Measurements from ENCODE around the gene SNX32.

The SNX32 gene

DNA sequence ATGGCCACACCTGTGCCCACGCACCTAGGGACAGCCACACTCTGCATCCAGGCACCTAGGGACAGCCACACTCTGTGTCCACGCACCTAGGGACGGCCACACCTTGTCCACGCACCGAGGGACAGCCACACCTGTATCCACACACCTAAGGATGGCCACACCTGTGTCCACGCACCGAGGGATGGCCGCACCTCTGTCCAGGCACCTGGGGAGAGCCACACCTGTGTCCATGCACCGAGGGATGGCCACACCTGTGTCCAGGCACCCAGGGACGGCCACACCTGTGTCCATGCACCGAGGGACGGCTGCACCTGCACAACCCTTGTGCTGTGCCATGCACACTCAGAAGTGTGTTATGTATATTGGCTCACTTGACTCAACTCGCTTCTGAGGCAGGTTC is 36.1 kb upstream of the SNX32 start:
- DNase-seq: no peak

- DNase-seq: no peak
Measured at GRCh38 chr11:65798882-65799281, 34.9 kb upstream of the SNX32 start.

DNA sequence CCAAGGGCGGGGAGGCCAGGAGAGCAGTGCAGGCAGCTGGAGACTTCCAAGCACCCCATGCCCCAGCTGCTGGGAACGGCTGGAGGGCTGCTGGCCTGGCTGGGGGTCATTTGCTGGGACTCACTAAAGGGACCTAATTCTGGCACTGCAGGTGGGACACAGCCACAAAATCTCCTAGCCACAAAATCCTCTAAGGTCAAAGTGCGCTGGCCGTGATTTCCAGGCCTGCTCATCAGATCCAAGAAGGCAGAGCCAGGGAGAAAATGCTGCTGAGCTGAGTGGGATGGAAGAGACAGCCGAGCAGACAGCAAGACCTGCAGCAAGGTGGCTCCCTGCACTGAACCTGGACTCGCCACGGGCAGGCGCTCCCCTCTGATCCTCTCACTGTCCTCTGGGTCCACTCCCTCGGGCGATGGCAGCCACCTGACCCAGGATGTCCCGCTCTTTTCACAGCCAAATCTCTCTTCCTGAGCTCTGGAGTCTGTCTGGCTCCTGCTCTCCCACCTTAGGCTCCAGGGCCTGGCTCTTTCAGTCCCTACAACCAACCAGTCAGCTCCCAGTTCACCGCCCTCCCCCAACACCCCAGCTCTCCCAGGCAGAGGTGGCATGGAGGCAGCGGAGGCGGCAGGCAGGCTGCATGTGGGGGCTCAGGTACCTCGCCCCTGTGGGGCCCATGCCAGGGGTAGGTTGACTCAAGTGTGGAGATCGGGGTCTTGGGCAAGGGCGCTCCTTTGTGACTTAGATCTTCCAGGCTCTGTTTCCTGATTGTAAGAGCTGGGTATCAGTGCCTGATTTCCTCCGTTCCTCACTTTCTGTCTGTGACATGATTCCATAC is 32.4 kb upstream of the SNX32 start:
- no peak for DNase-seq

- no peak for DNase-seq
Measured at GRCh38 chr11:65802841-65803240, 30.9 kb upstream of the SNX32 start.

DNA sequence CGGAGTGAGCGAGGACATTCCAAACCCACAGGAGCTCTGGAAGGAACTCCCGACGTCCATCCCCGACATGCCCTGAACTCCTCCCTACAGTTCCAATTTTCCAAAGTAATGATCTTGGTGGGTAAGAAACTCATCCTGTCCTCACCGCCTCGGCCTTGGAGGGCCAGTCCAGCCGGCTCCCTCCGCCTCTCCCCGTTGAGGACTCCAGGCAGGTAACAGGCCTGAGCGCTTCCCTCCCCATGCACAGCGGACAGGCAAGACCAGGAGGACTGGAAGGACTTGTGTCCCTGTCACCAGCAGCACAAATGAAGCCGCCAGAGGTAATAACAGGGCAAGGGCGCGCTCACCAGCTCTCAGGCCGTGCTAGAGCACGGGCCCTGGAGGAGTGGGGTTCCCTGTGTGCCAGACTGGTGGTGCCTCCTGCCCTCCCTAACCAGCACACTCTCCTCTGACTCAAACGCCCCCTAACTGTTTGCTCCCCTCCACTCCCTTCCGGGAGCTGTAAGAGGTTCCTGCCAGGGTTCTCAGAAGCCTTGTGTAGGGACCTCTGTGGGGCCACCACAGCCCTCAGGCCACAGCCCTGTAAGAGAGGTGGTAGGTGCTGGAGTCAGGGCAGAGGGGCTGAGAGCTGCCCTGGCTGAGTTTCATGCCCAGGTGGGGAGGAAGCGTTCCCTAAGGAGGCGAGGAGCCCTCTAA is 29.8 kb upstream of the SNX32 start:
- DNase-seq: no peak

GRCh38 chr11:65806979-65807378 is 26.8 kb upstream of the SNX32 start:
- DNase-seq: no peak

DNA sequence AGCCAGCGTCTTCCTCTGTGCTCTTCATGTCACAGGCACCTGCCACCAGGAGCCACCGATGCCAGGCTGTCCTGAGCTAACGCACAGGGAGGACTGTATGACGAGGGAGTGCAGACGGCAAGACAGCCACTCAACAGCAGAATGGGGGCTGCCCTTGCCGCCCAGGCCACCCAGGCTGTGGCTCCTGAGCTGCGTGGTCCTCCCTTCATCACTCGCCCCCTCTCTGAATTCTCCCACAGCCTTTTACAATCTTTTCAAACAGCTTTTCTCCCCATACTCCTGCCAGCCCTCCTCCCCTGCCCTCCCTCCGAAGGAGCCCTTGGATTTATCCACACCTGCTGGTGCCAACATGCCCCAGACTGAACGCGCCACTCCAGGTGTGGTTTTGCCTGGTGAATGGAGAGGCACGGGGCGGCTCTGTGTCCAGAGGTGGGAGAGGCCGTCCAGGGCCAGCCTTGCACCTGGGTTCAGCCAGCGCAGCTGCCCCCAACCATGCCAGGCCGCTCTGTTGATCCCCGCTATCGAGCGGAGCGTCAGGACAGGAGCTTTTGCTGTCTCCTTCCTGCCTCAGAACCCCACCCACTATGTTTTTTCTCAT is 24.9 kb upstream of the SNX32 start:
- no peak for DNase-seq

DNA sequence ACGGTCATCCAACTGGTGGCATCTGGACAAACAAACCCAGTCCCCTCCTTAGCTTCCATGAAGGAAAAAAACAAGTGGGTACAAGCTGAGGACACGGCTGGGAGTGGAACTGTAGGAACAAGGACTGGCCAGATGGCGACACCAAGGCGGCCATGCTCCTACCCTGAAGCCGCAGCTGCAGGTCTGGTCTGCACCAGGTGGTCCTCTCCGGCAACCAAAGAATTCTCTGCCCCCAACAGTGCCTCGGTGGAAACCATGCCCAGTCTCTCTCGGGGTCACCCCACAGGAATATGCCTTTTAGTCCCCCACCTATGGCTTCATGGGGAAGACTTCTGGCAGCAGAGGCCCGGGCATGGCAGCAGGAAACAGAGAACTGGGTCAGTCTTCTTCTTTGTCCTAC is 24.3 kb upstream of the SNX32 start:
- no peak for DNase-seq

DNA sequence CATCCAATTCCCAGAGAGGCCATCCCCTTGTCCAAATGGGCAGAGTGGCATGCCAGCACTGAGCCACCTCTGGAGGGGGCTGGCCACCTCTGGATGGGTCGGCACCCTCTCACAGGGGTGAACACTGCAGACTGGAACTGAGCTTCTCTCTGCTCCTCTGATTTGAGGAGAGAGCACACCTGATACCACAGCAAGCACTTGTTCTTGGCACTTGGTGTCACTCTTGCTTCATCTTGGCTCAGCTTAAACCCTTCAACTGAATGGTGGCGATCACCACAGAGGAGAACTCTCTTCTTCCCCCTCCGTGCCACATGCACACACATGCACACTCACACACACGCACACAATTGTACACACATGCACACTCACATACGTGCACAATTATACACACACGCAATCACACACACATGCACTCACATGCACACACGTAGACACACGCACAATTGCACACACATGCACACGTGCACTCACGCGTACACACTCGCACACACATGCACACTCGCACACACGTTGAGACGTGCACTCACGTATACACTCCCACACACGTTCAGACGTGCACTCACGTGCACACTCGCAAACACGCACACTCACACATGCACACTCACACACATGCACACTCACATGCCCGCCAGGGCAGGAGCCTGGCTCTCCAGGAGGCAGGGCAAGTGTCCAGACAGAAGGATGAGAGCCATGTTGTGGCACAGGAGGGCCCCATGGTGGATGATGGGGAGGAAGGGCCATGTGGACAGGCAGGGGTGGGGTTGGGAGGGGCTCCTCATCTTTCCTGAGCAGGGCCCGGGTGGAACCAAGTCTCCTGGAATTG is 23.5 kb upstream of the SNX32 start:
- DNase-seq: no peak

DNA sequence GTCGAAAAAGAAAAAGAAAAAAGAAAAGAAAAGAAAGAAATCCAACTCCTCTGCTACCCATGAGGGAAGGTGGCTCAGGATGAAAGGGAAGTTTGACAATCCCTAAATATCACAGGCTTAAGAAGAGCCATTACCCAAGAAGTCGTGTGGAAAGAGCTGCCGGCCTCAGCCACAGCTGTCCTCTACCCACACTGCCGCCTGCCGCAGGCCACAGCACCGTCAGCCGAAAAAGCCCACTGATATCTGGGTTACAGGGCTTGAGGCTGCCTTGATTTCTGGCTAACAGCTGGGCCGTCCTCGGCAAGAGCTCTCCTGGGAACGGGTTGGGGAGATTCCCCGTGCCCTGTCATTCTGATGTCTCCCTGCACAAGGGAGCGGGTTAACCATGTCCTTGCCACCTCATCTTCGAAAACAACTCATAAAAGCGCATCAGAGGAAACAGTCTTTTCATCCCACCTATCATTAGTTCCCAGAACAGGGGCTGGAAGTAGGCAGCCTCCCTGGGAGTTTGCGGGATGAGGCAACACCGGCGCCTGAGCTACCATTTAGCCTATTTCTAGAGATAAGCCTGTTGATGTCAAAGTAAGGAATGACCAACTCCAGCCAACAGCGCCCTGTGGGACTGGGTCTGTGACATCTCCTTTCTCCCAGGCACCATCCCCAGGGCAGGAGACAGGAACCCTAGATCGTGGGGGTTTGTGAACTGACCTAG is 21.8 kb upstream of the SNX32 start:
- no peak for DNase-seq

- no peak for DNase-seq
Measured at GRCh38 chr11:65814131-65814985, 19.4 kb upstream of the SNX32 start.

DNA sequence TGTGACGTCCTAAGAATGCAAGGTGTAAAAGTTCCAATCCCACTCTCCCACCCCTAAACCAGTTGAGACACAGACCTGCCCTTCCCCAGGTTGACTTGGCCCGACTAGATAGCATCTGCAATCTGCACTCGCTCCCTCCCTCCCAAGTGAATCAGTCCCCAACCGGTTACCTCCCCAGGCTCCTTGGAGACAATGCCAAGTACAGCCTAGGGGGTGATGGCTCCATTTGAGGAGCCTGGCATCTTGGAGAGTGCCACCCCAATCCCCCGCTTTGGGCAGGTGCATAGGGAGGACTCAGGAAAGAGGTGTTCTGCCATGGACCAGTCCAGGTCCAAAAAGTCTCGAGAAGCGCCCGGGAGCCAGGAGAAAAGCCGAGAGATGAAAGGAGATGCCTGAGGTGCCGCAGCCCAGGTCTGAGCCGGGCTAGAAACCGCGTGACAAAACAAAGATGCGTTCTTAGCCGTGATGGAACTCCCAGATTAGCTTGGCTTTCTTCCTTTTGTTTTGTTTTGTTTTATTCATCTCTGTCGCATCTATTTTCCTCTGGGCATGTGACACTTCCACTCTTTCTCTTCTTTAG is 18.7 kb upstream of the SNX32 start:
- no peak for DNase-seq

- no peak for DNase-seq
Measured at GRCh38 chr11:65816696-65817095, 17.1 kb upstream of the SNX32 start.

DNA sequence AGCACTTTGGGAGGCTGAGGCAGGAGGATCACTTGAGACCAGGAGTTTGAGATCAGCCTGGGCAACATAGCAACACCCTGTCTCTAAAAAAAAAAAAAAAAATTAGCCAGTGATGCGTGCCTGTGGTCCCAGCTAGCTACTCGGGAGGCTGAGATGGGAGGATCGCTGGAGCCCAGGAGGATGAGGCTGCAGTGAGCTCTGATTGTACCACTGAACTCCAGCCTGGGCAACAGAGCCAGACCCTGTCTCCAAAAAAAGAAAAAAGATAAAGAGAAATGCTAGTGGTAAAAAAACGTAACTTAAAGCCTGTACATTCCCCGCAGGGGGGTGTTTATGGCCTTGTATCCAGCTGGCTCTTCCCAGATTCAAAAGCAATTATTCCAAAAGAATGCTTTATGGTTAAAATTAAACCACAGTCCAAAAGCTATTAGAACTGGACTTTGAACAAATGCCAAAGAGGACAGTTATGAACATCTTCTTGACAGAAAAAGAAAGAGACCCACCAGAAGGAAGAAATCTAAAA is 16.4 kb upstream of the SNX32 start:
- DNase-seq: no peak

DNA sequence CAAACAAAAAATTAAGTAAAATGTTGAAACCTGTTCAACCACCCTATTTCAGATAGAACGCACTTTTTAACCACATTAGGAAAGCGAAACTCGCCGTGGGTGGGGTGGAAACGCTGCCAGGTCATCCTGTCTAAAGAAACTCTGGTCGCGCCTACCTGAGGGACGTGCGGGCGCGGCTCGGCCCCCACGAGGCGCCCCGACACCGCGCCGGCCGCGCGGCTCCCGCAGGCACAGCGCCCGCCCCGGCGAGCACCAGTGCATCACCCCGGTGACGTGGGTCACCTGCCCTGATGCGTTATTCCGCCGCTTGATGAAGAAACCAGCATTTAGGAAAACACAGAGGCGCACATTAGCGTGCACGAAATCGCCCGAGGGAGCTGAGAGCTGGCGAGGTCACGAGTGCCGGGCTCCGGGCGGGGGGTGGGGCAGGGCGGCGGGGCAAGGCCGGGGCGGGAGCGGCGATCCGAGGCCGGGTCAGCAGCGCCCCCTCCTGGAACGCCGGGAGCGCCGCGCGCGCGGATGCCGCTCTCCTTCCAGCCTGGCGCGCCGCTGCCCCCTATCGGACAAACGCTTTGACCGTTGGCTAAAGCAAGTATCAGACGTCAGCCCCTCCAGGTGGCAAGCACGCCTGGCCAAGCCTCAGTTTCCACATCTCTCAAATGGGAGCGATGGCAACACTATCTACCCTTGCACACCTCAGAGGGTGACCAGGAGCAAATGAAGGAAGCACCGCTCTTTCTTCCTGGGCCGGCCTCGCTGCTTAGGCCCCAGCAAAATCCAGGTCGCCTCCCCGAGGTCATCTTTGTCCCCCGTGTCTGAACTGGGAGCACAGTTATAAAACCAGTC is 15.7 kb upstream of the SNX32 start:
- DNase-seq: peak; percentile 66

DNA sequence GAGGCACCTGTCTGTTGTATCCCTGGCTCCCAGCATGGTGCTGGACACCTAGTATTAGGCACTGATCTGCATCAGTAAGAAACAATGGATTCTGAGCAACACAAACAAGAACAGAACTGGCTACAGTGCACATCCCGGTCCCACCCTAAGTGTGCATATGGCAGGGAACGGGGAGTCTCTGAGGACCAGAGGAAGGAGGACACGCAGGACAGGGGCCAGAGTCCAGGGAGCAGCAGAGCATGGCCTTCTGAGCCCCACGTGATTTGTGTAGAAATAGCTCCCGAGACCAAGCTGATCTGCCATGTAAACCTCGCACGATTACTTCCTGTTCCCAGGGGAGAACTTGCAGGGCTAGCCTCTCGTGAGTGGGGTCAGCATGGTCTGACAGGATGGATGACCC is 12.7 kb upstream of the SNX32 start:
- no peak for DNase-seq

GRCh38 chr11:65822776-65823528 is 10.8 kb upstream of the SNX32 start:
- DNase-seq: no peak

- DNase-seq: no peak
Measured at GRCh38 chr11:65826984-65827735, 6.6 kb upstream of the SNX32 start.
